Neural cell (in vitro differentiated cells): ENCODE results near the gene REPIN1.

Experiments used
- EP300 ChIP-seq: fragments of 450-650 bp; conservative IDR thresholded peaks from 2 replicates; pipeline ENCODE4 v1.6.1; 2014; ENCODE audit warnings: antibody characterized with exemption, mild to moderate bottlenecking, moderate library complexity; ENCODE audit not compliant: poor library complexity, severe bottlenecking
- EZH2 ChIP-seq: fragments of 200-600, 300-800 bp; shearing (Covaris generic), sonication (generic); IDR thresholded peaks from 2 replicates; pipeline ENCODE4 v1.6.1; 2014; ENCODE audit warnings: antibody characterized with exemption, low read length, borderline replicate concordance, mild to moderate bottlenecking; ENCODE audit not compliant: insufficient read depth, poor library complexity, severe bottlenecking
- MXI1 ChIP-seq: fragments of 450-650 bp; conservative IDR thresholded peaks from 2 replicates; pipeline ENCODE4 v1.6.1; 2014; ENCODE audit warnings: antibody characterized with exemption, mild to moderate bottlenecking; ENCODE audit not compliant: poor library complexity, severe bottlenecking
- POLR2AphosphoS5 ChIP-seq: IDR thresholded peaks from 2 replicates; pipeline ENCODE4 v1.6.1; 2012
- RAD21 ChIP-seq: fragments of 450-650 bp; conservative IDR thresholded peaks from 2 replicates; pipeline ENCODE4 v1.6.1; 2014; ENCODE audit warnings: antibody characterized with exemption, mild to moderate bottlenecking, moderate library complexity
- SMC3 ChIP-seq: fragments of 450-650 bp; conservative IDR thresholded peaks from 2 replicates; pipeline ENCODE4 v1.6.1; 2014; ENCODE audit warnings: antibody characterized with exemption, mild to moderate bottlenecking, moderate library complexity; ENCODE audit not compliant: poor library complexity
- TF ChIP-seq, protein P1 (sequence below): fragments of 450-650 bp; IDR thresholded peaks from 2 replicates; pipeline ENCODE4 v1.5.1; 2014; ENCODE audit warnings: antibody characterized with exemption, mild to moderate bottlenecking, moderate library complexity; ENCODE audit not compliant: poor library complexity, severe bottlenecking
- TF ChIP-seq, protein P2 (sequence below): IDR thresholded peaks from 2 replicates; pipeline ENCODE4 v1.6.1; 2012; ENCODE audit warnings: borderline replicate concordance

DNA sequence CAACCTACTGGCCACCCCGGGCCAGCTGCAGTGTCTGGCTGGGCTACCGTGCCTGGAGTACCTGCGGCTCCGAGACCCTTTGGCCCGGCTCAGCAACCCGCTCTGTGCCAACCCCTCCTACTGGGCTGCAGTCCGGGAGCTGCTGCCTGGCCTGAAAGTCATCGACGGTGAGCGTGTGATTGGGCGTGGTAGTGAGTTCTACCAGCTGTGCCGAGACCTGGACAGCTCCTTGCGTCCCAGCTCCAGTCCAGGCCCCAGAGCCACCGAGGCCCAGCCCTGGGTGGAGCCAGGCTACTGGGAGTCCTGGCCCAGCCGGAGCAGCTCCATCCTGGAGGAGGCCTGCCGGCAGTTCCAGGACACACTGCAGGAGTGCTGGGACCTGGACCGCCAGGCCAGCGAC lies 31.4 kb upstream of the REPIN1 start:
- TF ChIP-seq EP300: no peak
- TF ChIP-seq, protein P1, sequence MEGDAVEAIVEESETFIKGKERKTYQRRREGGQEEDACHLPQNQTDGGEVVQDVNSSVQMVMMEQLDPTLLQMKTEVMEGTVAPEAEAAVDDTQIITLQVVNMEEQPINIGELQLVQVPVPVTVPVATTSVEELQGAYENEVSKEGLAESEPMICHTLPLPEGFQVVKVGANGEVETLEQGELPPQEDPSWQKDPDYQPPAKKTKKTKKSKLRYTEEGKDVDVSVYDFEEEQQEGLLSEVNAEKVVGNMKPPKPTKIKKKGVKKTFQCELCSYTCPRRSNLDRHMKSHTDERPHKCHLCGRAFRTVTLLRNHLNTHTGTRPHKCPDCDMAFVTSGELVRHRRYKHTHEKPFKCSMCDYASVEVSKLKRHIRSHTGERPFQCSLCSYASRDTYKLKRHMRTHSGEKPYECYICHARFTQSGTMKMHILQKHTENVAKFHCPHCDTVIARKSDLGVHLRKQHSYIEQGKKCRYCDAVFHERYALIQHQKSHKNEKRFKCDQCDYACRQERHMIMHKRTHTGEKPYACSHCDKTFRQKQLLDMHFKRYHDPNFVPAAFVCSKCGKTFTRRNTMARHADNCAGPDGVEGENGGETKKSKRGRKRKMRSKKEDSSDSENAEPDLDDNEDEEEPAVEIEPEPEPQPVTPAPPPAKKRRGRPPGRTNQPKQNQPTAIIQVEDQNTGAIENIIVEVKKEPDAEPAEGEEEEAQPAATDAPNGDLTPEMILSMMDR: no peak
- no peak for TF ChIP-seq SMC3
- TF ChIP-seq EZH2: no peak
- TF ChIP-seq POLR2AphosphoS5: no peak
- no peak for TF ChIP-seq RAD21
- no peak for TF ChIP-seq MXI1
- TF ChIP-seq, protein P2, sequence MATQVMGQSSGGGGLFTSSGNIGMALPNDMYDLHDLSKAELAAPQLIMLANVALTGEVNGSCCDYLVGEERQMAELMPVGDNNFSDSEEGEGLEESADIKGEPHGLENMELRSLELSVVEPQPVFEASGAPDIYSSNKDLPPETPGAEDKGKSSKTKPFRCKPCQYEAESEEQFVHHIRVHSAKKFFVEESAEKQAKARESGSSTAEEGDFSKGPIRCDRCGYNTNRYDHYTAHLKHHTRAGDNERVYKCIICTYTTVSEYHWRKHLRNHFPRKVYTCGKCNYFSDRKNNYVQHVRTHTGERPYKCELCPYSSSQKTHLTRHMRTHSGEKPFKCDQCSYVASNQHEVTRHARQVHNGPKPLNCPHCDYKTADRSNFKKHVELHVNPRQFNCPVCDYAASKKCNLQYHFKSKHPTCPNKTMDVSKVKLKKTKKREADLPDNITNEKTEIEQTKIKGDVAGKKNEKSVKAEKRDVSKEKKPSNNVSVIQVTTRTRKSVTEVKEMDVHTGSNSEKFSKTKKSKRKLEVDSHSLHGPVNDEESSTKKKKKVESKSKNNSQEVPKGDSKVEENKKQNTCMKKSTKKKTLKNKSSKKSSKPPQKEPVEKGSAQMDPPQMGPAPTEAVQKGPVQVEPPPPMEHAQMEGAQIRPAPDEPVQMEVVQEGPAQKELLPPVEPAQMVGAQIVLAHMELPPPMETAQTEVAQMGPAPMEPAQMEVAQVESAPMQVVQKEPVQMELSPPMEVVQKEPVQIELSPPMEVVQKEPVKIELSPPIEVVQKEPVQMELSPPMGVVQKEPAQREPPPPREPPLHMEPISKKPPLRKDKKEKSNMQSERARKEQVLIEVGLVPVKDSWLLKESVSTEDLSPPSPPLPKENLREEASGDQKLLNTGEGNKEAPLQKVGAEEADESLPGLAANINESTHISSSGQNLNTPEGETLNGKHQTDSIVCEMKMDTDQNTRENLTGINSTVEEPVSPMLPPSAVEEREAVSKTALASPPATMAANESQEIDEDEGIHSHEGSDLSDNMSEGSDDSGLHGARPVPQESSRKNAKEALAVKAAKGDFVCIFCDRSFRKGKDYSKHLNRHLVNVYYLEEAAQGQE: no peak
